SU-DHL-6 (cell line): Measurements from ENCODE around the gene STARD5.

ENCODE experiments used
- H2AFZ ChIP-seq: fragments of 200-600 bp; sonication (generic); 2 replicates; pipeline ENCODE4 v1.6.1; 2014; ENCODE audit warnings: low read depth, mild to moderate bottlenecking, moderate library complexity, mixed read lengths, antibody characterized with exemption, low read length; ENCODE audit not compliant: severe bottlenecking
- H3F3A ChIP-seq: fragments of 200-600 bp; shearing (Covaris generic); 2 replicates; pipeline ENCODE4 v1.6.0; 2016; ENCODE audit warnings: antibody characterized with exemption, mild to moderate bottlenecking; ENCODE audit not compliant: insufficient read depth
- H3K27ac ChIP-seq: fragments of 200-600 bp; sonication (generic); 2 replicates; pipeline ENCODE4 v1.5.1; 2016; ENCODE audit warnings: low read depth, mild to moderate bottlenecking, low read length, moderate library complexity, mixed read lengths
- H3K27me3 ChIP-seq: fragments of 200-600 bp; sonication (generic), shearing (Covaris generic); 2 replicates; pipeline ENCODE4 v1.6.0; 2014; ENCODE audit warnings: mild to moderate bottlenecking, low read length
- H3K36me3 ChIP-seq: fragments of 200-600 bp; sonication (generic); 2 replicates; pipeline ENCODE4 v1.6.1; 2014; ENCODE audit warnings: mild to moderate bottlenecking, low read length, mixed read lengths
- H3K4me2 ChIP-seq: fragments of 300-600, 200-600 bp; shearing (Covaris generic), sonication (generic); 2 replicates; pipeline ENCODE4 v1.6.0; 2014; ENCODE audit warnings: low read length, low read depth, mild to moderate bottlenecking; ENCODE audit not compliant: poor library complexity, severe bottlenecking
- H3K4me3 ChIP-seq: fragments of 200-600 bp; sonication (generic); 2 replicates; pipeline ENCODE4 v1.5.1; 2014; ENCODE audit warnings: antibody characterized with exemption, low read length, mild to moderate bottlenecking, mixed read lengths; ENCODE audit not compliant: insufficient read depth, poor library complexity, severe bottlenecking
- H3K79me2 ChIP-seq: fragments of 200-600 bp; sonication (generic); 2 replicates; pipeline ENCODE4 v1.6.1; 2014; ENCODE audit warnings: mild to moderate bottlenecking, low read length, moderate library complexity; ENCODE audit not compliant: insufficient read depth
- H3K9ac ChIP-seq: fragments of 200-600 bp; sonication (generic); 2 replicates; pipeline ENCODE4 v1.7.0; 2014; ENCODE audit warnings: mild to moderate bottlenecking, low read length
- H3K9me2 ChIP-seq: fragments of 200-600 bp; sonication (generic); replicated peaks from 2 replicates; pipeline ENCODE4 v1.6.1; 2014; ENCODE audit warnings: low read length; ENCODE audit not compliant: insufficient read depth
- H3K9me3 ChIP-seq: fragments of 200-600 bp; sonication (generic); 2 replicates; pipeline ENCODE4 v1.6.1; 2014; ENCODE audit warnings: low read length, mixed read lengths; ENCODE audit not compliant: insufficient read depth
- H4K20me1 ChIP-seq: fragments of 200-600 bp; sonication (generic); 2 replicates; pipeline ENCODE4 v1.6.1; 2014; ENCODE audit warnings: low read depth, mild to moderate bottlenecking, antibody characterized with exemption, low read length, moderate library complexity, mixed read lengths
- CTCF ChIP-seq: fragments of 200-600 bp; sonication (generic); IDR thresholded peaks from one replicate; pipeline ENCODE4 v1.5.1; 2017; ENCODE audit warnings: antibody characterized with exemption, mild to moderate bottlenecking, low read length, moderate library complexity; ENCODE audit not compliant: insufficient read depth, poor library complexity, severe bottlenecking
- EZH2phosphoT487 ChIP-seq: fragments of 200-600 bp; sonication (generic), shearing (Covaris generic); conservative IDR thresholded peaks from 2 replicates; pipeline ENCODE4 v1.6.1; 2018; ENCODE audit warnings: mild to moderate bottlenecking, antibody characterized with exemption, low read length, moderate library complexity, mixed read lengths

STARD5 gene

DNA sequence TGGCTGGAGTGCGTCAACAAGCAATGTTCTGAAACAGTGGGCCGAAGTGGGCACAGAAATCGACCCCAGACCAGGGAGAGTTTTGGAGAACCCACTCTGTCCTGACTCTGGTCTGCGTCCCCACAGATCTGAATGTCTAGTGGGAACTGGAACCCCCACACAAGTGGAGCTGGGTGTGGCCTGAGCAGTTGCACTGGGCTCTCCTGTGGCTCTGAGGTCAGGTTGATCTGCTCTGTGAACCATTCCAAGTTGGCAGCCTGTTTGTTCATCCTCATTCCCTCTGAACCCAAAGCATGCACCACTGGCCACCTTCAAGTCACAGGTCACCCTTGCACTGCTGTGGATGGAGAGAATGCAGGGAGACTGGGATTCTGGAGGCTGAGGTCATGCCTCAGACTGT, 60.5 kb downstream of the STARD5 start:
- Histone ChIP-seq H3F3A (no peaks in the 10 kb centered on the region), H3K27ac (no peak overlapping the region), H3K27me3 (no peaks in the 10 kb centered on the region), H3K9ac (no peak overlapping the region), H3K9me3 (no peaks in the 10 kb centered on the region), H4K20me1 (no peaks in the 10 kb centered on the region), H3K4me3 (no peak overlapping the region), H3K9me2 (no peaks in the 10 kb centered on the region), H3K36me3 (no peaks in the 10 kb centered on the region), H3K79me2 (no peaks in the 10 kb centered on the region), H2AFZ (no peak overlapping the region), H3K4me2 (no peak overlapping the region)
- TF ChIP-seq CTCF = no peak

DNA sequence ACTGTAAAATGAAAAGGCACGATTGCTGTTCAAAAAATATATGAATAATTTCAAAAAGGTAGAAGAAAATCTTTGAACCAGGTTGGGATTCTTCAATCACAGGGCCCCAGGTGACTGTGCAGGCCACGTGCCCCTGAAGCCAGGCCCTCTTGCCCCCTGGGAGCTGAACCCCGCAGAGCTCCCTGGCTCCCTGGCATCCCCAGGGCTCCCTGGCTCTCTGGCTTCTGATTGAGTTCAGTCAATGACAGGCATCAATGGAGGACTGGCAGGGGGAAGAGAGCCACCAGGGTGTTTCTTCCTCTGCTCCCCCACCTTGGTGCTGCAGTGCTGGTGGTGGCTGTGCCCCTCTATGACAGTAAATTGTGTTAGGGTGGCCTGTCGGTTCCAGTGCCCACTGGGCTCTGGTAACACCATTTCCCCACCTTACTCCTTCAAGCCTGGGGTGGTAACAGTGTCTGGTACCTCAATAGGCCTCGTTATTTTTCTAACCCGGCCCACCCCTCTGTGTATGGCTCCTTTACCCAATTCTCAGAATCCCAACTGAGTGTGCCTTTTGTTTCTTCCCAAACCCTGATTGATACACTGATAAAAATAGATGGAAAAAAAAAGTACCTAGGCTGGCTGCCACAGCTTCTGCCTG, 62.6 kb downstream of the STARD5 start:
- Histone ChIP-seq H3K9me2 (no peaks in the 10 kb centered on the region), H4K20me1 (no peaks in the 10 kb centered on the region), H3K4me2 (no peak overlapping the region), H3K9ac (no peak overlapping the region), H3K36me3 (no peaks in the 10 kb centered on the region), H3K9me3 (no peaks in the 10 kb centered on the region), H3K27me3 (no peaks in the 10 kb centered on the region), H3F3A (no peaks in the 10 kb centered on the region), H3K79me2 (no peaks in the 10 kb centered on the region), H2AFZ (no peak overlapping the region), H3K4me3 (no peak overlapping the region), H3K27ac (no peak overlapping the region)
- TF ChIP-seq CTCF (no peak), EZH2phosphoT487 (no peak)

- Histone ChIP-seq H3K36me3 (no peaks in the 10 kb centered on the region), H2AFZ (no peak overlapping the region), H3K9ac (no peak overlapping the region), H3K27me3 (no peaks in the 10 kb centered on the region), H3K4me2 (no peak overlapping the region), H3K9me3 (no peaks in the 10 kb centered on the region), H4K20me1 (no peaks in the 10 kb centered on the region), H3K27ac (no peak overlapping the region), H3K79me2 (no peaks in the 10 kb centered on the region), H3K9me2 (no peaks in the 10 kb centered on the region), H3K4me3 (no peak overlapping the region), H3F3A (no peaks in the 10 kb centered on the region)
- TF ChIP-seq CTCF = no peak
- no peak for TF ChIP-seq EZH2phosphoT487
Observed at GRCh38 chr15:81259760-81260298, 64.1 kb downstream of the STARD5 start.
